ENCODE results near the gene MCRIP2. TPM values are rescaled to one million over a fixed set of nuclear protein-coding genes. Genes with fewer than 3 reads are reported as not detected.

MCRIP2 gene
- total RNA-seq, 1 donor, result 16.0 TPM

DNA sequence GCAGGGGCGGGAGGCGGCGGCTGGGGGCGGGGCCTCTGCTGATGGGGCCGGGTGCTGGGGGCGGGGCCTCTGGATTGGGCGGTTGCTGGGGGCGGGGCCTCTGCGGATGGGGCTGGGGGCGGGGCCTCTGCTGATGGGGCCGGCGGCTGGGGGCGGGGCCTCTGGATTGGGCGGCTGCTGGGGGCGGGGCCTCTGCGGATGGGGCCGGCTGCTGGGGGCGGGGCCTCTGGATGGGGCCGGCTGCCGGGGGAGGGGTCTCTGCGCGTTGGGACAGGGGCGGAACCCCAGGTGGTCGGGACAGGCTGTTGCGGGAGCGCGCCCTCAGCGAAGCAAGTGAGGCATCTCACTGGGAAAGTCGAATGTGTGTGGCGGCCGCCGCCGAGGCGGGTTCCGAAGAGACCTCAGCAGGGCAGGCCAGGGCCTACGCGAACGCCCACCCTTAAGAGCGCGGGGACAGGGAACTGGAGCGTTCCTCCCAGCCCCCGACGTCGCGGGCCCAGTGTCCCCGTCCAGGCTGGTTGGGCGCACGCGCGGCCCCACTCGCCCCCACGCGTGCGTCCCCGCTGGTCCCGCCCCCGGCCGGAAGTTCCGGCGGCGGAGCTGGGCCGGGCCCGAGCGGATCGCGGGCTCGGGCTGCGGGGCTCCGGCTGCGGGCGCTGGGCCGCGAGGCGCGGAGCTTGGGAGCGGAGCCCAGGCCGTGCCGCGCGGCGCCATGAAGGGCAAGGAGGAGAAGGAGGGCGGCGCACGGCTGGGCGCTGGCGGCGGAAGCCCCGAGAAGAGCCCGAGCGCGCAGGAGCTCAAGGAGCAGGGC is 38.4 kb downstream of the MCRIP2 start, which contains the start of gene STUB1:
TSS of gene STUB1 (plus strand) at position 597 of the 811 bp plus-strand sequence. CDS start at position 713, 116 bp downstream.
- TF ChIP-seq, protein P1, sequence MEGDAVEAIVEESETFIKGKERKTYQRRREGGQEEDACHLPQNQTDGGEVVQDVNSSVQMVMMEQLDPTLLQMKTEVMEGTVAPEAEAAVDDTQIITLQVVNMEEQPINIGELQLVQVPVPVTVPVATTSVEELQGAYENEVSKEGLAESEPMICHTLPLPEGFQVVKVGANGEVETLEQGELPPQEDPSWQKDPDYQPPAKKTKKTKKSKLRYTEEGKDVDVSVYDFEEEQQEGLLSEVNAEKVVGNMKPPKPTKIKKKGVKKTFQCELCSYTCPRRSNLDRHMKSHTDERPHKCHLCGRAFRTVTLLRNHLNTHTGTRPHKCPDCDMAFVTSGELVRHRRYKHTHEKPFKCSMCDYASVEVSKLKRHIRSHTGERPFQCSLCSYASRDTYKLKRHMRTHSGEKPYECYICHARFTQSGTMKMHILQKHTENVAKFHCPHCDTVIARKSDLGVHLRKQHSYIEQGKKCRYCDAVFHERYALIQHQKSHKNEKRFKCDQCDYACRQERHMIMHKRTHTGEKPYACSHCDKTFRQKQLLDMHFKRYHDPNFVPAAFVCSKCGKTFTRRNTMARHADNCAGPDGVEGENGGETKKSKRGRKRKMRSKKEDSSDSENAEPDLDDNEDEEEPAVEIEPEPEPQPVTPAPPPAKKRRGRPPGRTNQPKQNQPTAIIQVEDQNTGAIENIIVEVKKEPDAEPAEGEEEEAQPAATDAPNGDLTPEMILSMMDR (IDR thresholded peaks at IDR 0.05; ENCODE audit: insufficient read depth, low read depth, low read length), result no peak
- H3K4me3 ChIP-seq (ENCODE audit: low read depth, low read length), result peak within 1 kb of the TSS; percentile 79
- peak; percentile 93 for DNase-seq (ENCODE audit: low read depth)

DNA sequence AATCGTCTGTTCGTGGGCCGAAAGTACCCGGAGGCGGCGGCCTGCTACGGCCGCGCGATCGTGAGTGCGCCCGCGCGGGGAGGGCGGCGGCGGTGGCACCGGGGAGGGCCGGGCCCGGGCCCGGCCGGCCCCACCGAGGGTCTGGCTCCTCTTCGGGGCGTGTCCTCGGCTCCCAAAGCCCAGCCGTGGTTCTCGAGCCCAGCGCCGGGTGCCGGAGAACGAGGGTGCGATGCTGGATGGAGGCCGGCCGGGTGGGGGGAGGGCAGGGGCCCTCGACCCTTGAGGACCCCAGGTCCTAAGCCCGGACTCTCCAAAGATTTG is 39.0 kb downstream of the MCRIP2 start:
- peak overlapping the region; percentile 79 for H3K4me3 ChIP-seq (ENCODE audit: low read depth, low read length)
- TF ChIP-seq, protein P1 (IDR thresholded peaks at IDR 0.05; ENCODE audit: insufficient read depth, low read depth, low read length), result no peak

DNA sequence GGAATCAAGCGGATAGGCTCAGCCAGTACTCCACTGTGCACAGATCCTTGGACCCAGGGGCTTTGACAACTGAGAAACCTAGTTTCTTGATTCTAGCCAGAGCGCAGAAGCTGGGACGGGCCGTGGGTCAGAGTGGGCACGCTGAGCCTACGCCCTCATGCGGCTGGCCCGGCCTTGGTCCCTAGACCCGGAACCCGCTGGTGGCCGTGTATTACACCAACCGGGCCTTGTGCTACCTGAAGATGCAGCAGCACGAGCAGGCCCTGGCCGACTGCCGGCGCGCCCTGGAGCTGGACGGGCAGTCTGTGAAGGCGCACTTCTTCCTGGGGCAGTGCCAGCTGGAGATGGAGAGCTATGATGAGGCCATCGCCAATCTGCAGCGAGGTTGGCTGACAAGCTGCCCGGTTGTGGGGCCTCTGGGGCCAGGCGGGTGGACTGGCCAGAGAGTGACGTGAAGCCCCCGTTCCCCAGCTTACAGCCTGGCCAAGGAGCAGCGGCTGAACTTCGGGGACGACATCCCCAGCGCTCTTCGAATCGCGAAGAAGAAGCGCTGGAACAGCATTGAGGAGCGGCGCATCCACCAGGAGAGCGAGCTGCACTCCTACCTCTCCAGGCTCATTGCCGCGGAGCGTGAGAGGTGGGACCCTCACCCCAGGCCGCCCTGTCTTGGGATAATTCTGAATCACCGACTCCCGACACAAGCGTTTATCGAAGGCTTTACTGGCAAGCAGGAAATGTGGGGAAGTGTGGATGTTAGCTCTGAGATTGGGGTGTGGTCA is 39.5 kb downstream of the MCRIP2 start:
- TF ChIP-seq, protein P1 (IDR thresholded peaks at IDR 0.05; ENCODE audit: insufficient read depth, low read depth, low read length), result peak; percentile 21
- H3K4me3 ChIP-seq (ENCODE audit: low read depth, low read length), result peak overlapping the region; percentile 79
- peak; percentile 42 for DNase-seq (ENCODE audit: low read depth)

More for the DNA sequence above, 39.0 kb downstream of the MCRIP2 start:
- DNase-seq (ENCODE audit: low read depth), result no peak

DNA sequence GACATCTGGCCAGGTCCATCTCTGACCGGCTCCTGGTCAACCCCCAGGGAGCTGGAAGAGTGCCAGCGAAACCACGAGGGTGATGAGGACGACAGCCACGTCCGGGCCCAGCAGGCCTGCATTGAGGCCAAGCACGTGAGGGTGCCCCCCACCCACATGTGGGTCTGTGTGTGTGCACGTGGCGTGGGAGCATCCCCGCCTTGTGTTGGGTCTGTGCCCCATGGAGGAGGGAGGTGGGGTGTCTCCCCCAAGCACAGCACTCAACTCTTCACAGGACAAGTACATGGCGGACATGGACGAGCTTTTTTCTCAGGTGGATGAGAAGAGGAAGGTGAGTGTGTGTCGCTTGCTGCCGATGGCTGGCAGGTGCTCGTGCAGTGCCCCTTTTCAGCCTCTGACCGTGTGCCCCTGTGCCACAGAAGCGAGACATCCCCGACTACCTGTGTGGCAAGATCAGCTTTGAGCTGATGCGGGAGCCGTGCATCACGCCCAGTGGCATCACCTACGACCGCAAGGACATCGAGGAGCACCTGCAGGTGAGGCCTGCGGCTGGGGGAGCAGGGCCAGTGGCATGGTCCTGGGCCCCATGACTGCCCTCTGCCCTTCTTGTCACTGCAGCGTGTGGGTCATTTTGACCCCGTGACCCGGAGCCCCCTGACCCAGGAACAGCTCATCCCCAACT is 40.3 kb downstream of the MCRIP2 start:
- DNase-seq (ENCODE audit: low read depth), result peak; percentile 24

DNA sequence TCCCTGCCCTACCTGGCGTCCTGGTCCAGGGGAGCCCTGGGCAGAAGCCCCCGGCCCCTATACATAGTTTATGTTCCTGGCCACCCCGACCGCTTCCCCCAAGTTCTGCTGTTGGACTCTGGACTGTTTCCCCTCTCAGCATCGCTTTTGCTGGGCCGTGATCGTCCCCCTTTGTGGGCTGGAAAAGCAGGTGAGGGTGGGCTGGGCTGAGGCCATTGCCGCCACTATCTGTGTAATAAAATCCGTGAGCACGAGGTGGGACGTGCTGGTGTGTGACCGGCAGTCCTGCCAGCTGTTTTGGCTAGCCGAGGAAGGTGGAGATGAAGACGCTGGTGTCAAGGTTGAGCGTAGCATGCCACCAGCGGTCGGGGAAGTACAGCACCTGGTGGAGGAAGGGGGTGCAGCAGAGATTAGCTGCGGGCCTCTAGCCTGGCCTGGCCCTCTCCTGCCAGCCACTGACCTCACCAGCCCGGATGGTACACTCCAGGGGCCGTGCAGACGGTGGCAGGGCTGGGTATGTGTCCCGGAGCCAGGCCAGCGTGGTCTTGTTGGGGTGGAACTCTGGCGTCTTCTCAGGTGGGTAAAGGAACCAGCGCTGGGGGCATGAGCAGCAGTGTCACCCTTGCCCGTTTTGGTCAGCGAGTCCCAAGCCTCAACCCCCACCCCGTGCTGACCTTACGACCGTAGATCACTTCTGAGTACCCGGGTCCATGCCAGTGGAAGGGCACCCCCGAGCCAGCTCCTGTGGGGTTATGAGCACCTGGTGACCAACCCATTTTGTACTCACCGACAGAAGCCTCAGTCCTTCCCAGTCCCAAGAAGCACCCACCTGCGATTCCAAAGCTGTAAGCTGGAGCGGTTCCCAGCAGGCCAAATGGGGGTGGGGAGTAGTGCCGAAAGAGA is 41.1 kb downstream of the MCRIP2 start:
- peak overlapping the region; percentile 60 for H3K4me3 ChIP-seq (ENCODE audit: low read depth, low read length)
- no peak for DNase-seq (ENCODE audit: low read depth)
- TF ChIP-seq, protein P1 (IDR thresholded peaks at IDR 0.05; ENCODE audit: insufficient read depth, low read depth, low read length), result no peak

More for the DNA sequence above, 40.3 kb downstream of the MCRIP2 start:
- TF ChIP-seq, protein P1 (IDR thresholded peaks at IDR 0.05; ENCODE audit: insufficient read depth, low read depth, low read length), result no peak
- H3K4me3 ChIP-seq (ENCODE audit: low read depth, low read length), result peak overlapping the region; percentile 79

All from fibroblast of villous mesenchyme (primary cell).